H4 (cell line): ENCODE results near the gene ERCC6L2. TPM values are rescaled to one million over a fixed set of nuclear protein-coding genes. Genes with fewer than 3 reads are reported as not detected.

Experiments used
- DNase-seq: peaks from one replicate; pipeline ENCODE4 v3.0.0-alpha.2; 2015; ENCODE audit warnings: low spot score
- total RNA-seq: library from RNA; depleted of rRNA; stranded (reverse); fragments of >200 nt; shearing (Covaris generic); gene quantifications from 2 replicates; pipeline ENCODE4 v1.2.3, GENCODE V29; 2014

Gene ERCC6L2
- total RNA-seq, 1 experiment from 2014 or later, result 37.7 TPM

DNA sequence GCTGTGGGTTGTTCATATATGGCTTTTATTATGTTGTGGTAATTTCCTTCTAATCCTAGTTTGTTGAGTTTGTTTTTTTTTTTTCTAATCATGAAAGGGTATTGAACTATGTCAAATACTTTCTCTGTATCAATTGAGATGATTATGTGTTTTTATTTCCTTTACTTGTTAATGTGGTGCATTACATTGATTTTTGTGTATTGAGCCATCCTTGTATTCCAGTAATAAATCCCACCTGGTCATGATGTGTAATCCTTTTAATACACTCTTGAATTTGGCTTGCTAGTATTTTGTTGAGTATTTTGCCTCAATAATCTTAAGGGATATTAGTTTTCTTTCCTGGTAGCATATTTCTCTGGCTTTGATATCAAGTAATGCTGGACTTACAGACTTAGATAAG, 13.1 kb upstream of the ERCC6L2 start:
- no peak for DNase-seq

- no peak for DNase-seq
Observed at GRCh38 chr9:95864852-95865580, 10.5 kb upstream of the ERCC6L2 start.

GRCh38 chr9:95870352-95870751, 5.1 kb upstream of the ERCC6L2 start:
- no peak for DNase-seq

- no peak for DNase-seq
Observed at GRCh38 chr9:95870906-95871305, 4.6 kb upstream of the ERCC6L2 start.

- no peak for DNase-seq
Observed at GRCh38 chr9:95874303-95874988, 1.0 kb upstream of the ERCC6L2 start.

DNA sequence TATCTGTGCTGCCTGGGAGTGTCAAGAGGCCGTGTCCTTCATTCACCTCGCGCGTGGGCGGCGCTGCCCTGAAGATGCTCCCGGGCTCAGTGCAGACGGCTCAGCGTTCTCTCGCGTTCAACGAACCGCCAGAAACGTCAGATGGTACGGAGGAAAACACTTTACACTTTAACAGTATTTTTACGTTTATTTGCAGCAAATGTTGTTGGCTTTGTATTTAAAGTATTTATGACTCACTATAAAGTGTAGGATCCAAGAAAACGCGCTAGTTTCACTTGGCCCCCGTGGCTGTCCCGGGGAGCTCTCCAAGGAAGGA, 544 bp upstream of the ERCC6L2 start:
- peak; percentile 18 for DNase-seq

DNA sequence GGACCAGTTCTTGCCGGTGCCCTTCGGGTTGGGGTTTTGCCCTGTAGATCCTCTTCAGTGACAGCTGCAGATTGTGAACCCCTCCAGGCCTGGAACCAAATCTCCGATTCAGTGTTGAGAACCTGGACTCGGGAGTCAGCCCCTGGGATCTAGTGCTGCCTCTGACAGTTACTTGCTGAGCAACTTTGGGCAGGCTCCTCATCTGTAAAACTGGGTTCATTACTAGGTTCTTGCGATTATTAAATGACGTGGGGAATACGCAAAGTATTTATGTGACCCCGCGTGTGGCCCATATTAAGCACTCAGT, 600 bp downstream of the ERCC6L2 start:
- no peak for DNase-seq

- no peak for DNase-seq
Observed at GRCh38 chr9:95876595-95876994, 1.1 kb downstream of the ERCC6L2 start.

- DNase-seq, result no peak
Observed at GRCh38 chr9:95877984-95878383, 2.5 kb downstream of the ERCC6L2 start.

DNA sequence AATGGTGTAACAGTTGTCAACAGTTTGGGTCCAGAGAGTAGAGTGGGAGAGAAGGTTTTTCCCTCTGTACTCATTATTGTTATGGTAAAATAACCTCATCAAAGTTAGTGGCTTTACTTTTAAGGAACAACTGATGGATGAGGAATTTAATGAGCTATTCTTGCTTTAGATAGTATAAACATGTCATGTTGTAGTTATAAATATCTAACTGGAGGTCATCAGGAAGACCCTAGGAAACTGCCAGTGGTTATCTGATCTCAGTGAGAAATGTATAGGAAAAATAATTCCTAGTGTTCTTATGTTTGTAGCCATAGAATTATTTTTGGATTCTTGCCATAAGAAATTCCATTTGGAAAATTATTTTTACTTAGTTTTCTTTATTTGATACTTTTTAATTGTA, 4.1 kb downstream of the ERCC6L2 start:
- DNase-seq, result no peak

DNA sequence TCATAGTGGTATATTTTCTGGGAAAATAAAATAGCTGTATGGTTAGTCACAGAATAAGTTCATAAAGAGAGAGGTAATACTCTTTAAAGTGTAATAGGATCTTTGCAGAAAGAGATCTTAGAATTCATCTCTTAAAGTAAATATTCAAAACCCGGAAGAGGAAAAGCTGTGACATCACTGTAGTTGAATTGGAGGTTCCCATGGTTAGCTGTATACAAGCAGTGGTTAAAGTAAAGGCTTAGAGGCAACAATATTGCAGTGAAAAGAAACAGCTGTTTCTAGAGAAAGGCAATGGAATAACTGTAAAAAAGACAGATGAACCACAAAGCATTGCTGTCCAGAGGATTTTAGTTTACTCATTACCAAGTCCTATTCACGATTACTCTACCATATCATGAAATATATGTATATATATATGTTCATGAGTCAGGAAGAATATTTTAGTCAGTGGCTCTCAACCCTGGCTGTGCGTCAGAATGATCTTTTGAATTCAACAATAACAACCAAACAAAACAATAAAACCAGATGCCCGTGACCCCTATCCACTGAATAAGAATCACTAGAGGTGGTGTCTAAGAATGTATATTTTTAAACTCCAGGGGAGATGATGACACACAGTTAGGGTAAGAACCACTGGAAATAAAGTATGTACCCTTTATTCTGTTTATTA, 4.7 kb downstream of the ERCC6L2 start:
- peak; percentile 62 for DNase-seq

DNA sequence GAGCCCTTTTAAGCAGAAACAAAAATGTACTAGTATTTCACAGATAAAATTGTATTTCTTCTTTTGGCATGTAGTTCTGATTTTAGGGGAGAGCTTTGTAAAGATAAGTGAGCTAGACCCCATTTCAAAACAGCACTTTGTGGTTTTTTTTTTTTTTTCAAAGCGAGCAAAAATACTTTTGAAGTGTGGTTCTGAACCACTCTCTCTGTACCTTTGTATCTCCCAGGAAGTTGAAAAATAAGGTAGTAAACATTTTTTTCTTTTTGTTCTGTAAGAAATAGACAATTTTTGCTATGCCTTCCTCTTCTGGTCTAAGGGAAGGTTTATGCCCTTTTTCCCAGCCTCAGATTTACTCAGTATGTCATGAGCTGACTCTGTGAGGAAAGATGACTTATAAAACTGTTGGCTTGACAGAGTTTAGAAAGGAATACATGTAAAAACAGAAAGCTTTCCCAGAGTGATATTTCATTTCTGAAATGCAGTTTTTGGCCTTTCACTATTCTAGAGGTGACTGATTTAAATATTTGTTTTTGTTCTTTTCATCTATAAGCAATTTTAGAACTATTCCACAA, 12.5 kb downstream of the ERCC6L2 start:
- DNase-seq, result no peak

DNA sequence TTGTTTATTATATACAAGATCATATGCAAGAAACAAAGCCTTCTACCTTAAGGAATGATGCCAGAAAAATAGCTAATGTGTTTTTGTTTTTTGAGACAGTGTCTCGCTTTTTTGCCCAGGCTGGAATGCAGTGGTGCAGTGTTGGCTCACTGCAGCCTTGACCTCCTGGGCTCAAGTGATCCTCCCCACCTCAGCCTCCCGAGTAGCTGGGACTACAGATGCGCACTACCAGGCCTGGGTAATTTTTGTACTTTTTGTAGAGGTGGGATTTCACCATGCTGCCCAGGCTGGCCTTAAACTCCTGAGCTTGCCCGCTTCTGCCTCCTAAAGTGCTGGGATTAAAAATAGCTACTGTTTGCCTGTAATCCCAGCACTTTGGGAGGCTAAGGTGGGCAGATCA, 15.1 kb downstream of the ERCC6L2 start:
- no peak for DNase-seq

GRCh38 chr9:95891067-95891671, 15.7 kb downstream of the ERCC6L2 start:
- no peak for DNase-seq

GRCh38 chr9:95892690-95893089, 17.2 kb downstream of the ERCC6L2 start:
- no peak for DNase-seq

- no peak for DNase-seq
Observed at GRCh38 chr9:95896580-95896979, 21.1 kb downstream of the ERCC6L2 start.

DNA sequence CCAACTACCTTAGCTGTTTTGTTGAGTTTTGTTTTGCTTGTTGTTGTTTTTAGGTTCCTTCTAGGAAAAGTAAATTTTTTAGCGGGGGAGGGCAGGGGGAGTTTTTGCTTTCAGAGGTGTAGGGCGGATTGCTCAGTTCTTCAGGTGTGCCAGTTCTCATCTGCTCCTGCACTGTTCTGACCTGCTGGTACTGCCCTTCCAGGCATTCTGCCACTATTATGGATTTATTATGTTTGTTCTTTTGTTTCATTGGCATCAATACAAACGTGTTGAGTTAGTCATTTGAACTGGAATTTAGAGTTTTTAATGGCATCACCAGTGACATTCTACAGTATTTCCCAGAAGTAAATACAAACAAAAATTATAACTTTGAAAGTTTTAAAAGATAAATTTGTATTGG, 26.0 kb downstream of the ERCC6L2 start:
- no peak for DNase-seq

- no peak for DNase-seq
Observed at GRCh38 chr9:95903398-95903797, 27.9 kb downstream of the ERCC6L2 start.

GRCh38 chr9:95907794-95908193, 32.3 kb downstream of the ERCC6L2 start:
- DNase-seq, result no peak

- DNase-seq, result no peak
Observed at GRCh38 chr9:95910023-95910707, 34.7 kb downstream of the ERCC6L2 start.

GRCh38 chr9:95910770-95911340, 35.4 kb downstream of the ERCC6L2 start:
- DNase-seq, result no peak

DNA sequence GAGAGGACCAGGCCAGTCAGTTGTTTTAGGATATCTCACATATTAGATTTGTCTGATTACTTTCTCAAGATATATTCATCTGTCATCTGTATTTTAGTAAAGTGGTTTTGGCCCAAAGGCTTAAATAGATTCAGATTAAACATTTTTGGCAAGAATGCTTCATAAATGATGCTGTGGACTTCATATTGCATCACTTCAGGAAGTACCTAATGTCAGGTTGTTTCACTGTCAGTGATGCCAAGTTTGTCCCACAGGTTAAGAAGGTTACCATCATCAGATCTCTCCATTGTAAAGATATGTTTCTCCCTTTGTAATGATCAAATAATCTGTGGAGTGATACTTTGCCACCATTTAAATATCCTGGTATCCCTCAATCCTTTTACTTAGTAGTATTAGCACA, 37.3 kb downstream of the ERCC6L2 start:
- DNase-seq, result no peak
